Mammary epithelial cell (primary cell): ENCODE data around the gene GDA.

Experiments
- EZH2 ChIP-seq: IDR thresholded peaks from 2 replicates; pipeline ENCODE4 v1.6.1; 2012; ENCODE audit warnings: low read length, inconsistent platforms, borderline replicate concordance
- TF ChIP-seq, protein P1 (sequence below), 2 donors: IDR thresholded peaks in 1 of 2; conservative IDR thresholded peaks in 1 of 2; 2 replicates each; pipeline ENCODE4 v1.5.1; 2011 to 2012; ENCODE audit warnings: inconsistent platforms in 2 of 2, low read length in 2 of 2, mild to moderate bottlenecking in 2 of 2, control low read depth in 1 of 2, low read depth in 1 of 2; ENCODE audit not compliant: insufficient read depth in 1 of 2; ENCODE audit errors: extremely low read depth in 1 of 2

GRCh38 chr9:72255569-72255968, 106.3 kb downstream of the GDA start:
- TF ChIP-seq, protein P1, sequence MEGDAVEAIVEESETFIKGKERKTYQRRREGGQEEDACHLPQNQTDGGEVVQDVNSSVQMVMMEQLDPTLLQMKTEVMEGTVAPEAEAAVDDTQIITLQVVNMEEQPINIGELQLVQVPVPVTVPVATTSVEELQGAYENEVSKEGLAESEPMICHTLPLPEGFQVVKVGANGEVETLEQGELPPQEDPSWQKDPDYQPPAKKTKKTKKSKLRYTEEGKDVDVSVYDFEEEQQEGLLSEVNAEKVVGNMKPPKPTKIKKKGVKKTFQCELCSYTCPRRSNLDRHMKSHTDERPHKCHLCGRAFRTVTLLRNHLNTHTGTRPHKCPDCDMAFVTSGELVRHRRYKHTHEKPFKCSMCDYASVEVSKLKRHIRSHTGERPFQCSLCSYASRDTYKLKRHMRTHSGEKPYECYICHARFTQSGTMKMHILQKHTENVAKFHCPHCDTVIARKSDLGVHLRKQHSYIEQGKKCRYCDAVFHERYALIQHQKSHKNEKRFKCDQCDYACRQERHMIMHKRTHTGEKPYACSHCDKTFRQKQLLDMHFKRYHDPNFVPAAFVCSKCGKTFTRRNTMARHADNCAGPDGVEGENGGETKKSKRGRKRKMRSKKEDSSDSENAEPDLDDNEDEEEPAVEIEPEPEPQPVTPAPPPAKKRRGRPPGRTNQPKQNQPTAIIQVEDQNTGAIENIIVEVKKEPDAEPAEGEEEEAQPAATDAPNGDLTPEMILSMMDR (conservative IDR thresholded peaks at IDR 0.05 in 1 of 2, IDR thresholded peaks at IDR 0.05 in 1 of 2; ENCODE audit: extremely low read depth in 1 of 2, insufficient read depth in 1 of 2, low read depth in 1 of 2, low read length in 2 of 2) = no peak
- TF ChIP-seq EZH2 = no peak
